MM.1S (cell line): Measurements from ENCODE around the gene TMEM273.

Source experiments
- CTCF ChIP-seq: fragments of 300-600 bp; sonication (generic); IDR thresholded peaks from 2 replicates; pipeline ENCODE4 v1.5.1; 2016; ENCODE audit warnings: antibody characterized with exemption, low read length, mixed read lengths
- EZH2 ChIP-seq: fragments of 300-600 bp; sonication (generic); optimal IDR thresholded peaks from 2 replicates; pipeline ENCODE3; 2017; ENCODE audit warnings: low read depth, mild to moderate bottlenecking, antibody characterized with exemption, low read length, mixed read lengths

- TF ChIP-seq CTCF (no peak), EZH2 (no peak)
These were observed 7.7 kb downstream of the TMEM273 start for GRCh38 chr10:49180444-49180860.
